Lower leg skin (tissue), 3 donors: Measurements from ENCODE around the gene HEMK1.

Experiments
- POLR2A ChIP-seq, 2 donors: fragments of 450-650 bp; IDR thresholded peaks; one replicate each; pipeline ENCODE4 v1.6.1; 2016 to 2017; ENCODE audit warnings: antibody characterized with exemption in 2 of 2, mild to moderate bottlenecking in 1 of 2, moderate library complexity in 1 of 2
- TF ChIP-seq, protein P1 (sequence below), 3 donors: fragments of 450-650 bp; IDR thresholded peaks; one replicate each; pipeline ENCODE4 v1.5.1; 2016; ENCODE audit warnings: antibody characterized with exemption in 3 of 3, mild to moderate bottlenecking in 3 of 3, moderate library complexity in 2 of 3

DNA sequence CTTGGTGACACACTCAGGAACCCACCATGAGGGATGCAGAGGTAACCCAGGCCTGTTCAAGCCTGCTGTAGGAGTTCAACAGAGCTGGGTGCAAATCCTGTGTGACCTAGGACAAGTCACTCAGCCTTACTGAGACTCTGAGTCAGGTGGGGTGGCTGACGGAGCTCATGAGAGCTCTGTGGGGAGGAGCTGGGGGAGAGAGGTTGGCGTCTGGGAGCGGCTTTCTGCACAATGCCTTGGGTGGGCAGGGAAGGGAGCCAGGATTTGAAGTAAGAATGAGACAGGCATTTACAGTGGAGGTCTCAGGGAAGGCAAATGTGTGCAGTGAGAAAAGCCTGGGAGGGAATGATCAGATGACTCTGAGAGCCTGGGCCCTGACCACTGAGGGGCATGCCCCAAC is 20.1 kb upstream of the HEMK1 start:
- TF ChIP-seq, protein P1, sequence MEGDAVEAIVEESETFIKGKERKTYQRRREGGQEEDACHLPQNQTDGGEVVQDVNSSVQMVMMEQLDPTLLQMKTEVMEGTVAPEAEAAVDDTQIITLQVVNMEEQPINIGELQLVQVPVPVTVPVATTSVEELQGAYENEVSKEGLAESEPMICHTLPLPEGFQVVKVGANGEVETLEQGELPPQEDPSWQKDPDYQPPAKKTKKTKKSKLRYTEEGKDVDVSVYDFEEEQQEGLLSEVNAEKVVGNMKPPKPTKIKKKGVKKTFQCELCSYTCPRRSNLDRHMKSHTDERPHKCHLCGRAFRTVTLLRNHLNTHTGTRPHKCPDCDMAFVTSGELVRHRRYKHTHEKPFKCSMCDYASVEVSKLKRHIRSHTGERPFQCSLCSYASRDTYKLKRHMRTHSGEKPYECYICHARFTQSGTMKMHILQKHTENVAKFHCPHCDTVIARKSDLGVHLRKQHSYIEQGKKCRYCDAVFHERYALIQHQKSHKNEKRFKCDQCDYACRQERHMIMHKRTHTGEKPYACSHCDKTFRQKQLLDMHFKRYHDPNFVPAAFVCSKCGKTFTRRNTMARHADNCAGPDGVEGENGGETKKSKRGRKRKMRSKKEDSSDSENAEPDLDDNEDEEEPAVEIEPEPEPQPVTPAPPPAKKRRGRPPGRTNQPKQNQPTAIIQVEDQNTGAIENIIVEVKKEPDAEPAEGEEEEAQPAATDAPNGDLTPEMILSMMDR (IDR thresholded peaks at IDR 0.05), result no peak
- TF ChIP-seq POLR2A (IDR thresholded peaks at IDR 0.05), result no peak
